ENCODE results near the gene AMN.

GRCh38 chr14:102969901-102970300 lies 47.4 kb downstream of the AMN start:
- TF ChIP-seq, protein P1, sequence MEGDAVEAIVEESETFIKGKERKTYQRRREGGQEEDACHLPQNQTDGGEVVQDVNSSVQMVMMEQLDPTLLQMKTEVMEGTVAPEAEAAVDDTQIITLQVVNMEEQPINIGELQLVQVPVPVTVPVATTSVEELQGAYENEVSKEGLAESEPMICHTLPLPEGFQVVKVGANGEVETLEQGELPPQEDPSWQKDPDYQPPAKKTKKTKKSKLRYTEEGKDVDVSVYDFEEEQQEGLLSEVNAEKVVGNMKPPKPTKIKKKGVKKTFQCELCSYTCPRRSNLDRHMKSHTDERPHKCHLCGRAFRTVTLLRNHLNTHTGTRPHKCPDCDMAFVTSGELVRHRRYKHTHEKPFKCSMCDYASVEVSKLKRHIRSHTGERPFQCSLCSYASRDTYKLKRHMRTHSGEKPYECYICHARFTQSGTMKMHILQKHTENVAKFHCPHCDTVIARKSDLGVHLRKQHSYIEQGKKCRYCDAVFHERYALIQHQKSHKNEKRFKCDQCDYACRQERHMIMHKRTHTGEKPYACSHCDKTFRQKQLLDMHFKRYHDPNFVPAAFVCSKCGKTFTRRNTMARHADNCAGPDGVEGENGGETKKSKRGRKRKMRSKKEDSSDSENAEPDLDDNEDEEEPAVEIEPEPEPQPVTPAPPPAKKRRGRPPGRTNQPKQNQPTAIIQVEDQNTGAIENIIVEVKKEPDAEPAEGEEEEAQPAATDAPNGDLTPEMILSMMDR (IDR thresholded peaks at IDR 0.05), result no peak
- TF ChIP-seq POLR2A (IDR thresholded peaks at IDR 0.05) (no peak), EP300 (IDR thresholded peaks at IDR 0.05) (no peak)
